H1 (cell line): ENCODE results near the gene DYNLL2. TPM values are rescaled to one million over a fixed set of nuclear protein-coding genes. Genes with fewer than 3 reads are reported as not detected.

ENCODE experiments used
- CHD2 ChIP-seq: IDR thresholded peaks from 2 replicates; pipeline ENCODE4 v1.6.1; 2012; ENCODE audit warnings: low read length, improper control_type of control experiment
- CTBP2 ChIP-seq: IDR thresholded peaks from 2 replicates; pipeline ENCODE4 v1.7.0; 2011; ENCODE audit warnings: borderline replicate concordance, mild to moderate bottlenecking, moderate library complexity, mixed read lengths, low read length; ENCODE audit not compliant: insufficient read depth, insufficient read length
- EGR1 ChIP-seq: IDR thresholded peaks from 2 replicates; pipeline ENCODE4 v1.6.1; 2011; ENCODE audit warnings: low read depth, low read length, borderline replicate concordance
- FOSL1 ChIP-seq: IDR thresholded peaks from 2 replicates; pipeline ENCODE4 v1.6.1; 2011; ENCODE audit warnings: mild to moderate bottlenecking, low read depth, low read length, moderate library complexity; ENCODE audit not compliant: insufficient read depth
- GTF2F1 ChIP-seq: IDR thresholded peaks from 2 replicates; pipeline ENCODE4 v1.6.1; 2012; ENCODE audit warnings: low read depth, low read length, improper control_type of control experiment, borderline replicate concordance
- TCF12 ChIP-seq: IDR thresholded peaks from 2 replicates; pipeline ENCODE4 v1.6.1; 2011; ENCODE audit warnings: low read depth, mild to moderate bottlenecking, low read length
- polyA plus RNA-seq, 7 experiments: library from polyadenylated mRNA; depleted of rRNA in 3 of 7; stranded (reverse) in 5 of 7; unstranded in 2 of 7; fragments of >200 nt in 5 of 7; fragments of 200-250 nt in 2 of 7; gene quantifications; 1 replicate in 5 of 7; 2 replicates in 1 of 7; 4 replicates in 1 of 7; pipeline versions ENCODE4 v1.2.1 to v1.2.3, GENCODE V29; 2011 to 2013; ENCODE audit warnings: missing spikeins in 2 of 7, mixed read lengths in 2 of 7
- total RNA-seq: library from RNA; stranded (reverse); fragmentation: NEBNext Ultra II Directional; extraction: Animal tissue kit (Norgen Biotek cat#: 25700); gene quantifications from 2 replicates; pipeline ENCODE4 v1.2.1, GENCODE V29; 2021

The DYNLL2 gene
- total and polyA plus RNA-seq, 2 of the 8 experiments (the other 6 are each of a cell fraction or from before 2014, with no cell fraction given) = 19.8 to 52.7 TPM

DNA sequence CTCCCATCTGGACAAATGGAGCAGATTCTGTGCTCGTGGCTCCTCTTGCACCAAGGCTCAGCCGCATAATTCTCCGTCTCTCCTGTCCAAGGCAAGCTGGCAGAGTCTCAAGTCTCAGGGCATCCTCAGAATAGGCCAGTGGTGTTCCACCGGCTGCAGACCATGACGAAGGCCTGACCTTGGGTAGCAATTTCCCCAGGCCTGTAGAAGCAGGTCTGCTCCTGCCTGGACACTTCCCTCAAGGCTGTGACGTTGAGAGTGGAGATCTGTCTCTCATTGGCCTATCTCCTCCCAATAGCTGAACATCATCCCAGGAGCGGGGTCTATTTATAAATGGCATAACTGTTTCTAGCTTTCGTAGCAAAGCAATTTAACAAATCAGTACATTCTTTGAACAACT lies 42.8 kb upstream of the DYNLL2 start (continued):
- no peak for TF ChIP-seq CTBP2
- no peak for TF ChIP-seq CHD2
- no peak for TF ChIP-seq GTF2F1
- TF ChIP-seq EGR1 = no peak
- TF ChIP-seq TCF12 = no peak
- no peak for TF ChIP-seq FOSL1
